Astrocyte (in vitro differentiated cells and primary cell): Measurements from ENCODE around the gene ABCF1. TPM values are rescaled to one million over a fixed set of nuclear protein-coding genes. Genes with fewer than 3 reads are reported as not detected.

Experiments
- DNase-seq: peaks from one replicate; pipeline ENCODE4 v3.0.0-alpha.2; 2010; ENCODE audit warnings: low read depth
- FAIRE-seq: peaks from 2 replicates; lab custom pipeline; 2011; peaks lifted over from hg19 to GRCh38; lab: Jason Lieb, UNC
- H2AFZ ChIP-seq: 2 replicates; pipeline ENCODE4 v1.6.0; 2012; ENCODE audit warnings: low read depth, low read length, inconsistent platforms
- H3K27ac ChIP-seq: 2 replicates; pipeline ENCODE4 v1.5.1; 2011; ENCODE audit warnings: low read depth, low read length, inconsistent platforms
- H3K27me3 ChIP-seq: 2 replicates; pipeline ENCODE4 v1.6.0; 2011; ENCODE audit warnings: low read length, inconsistent platforms; ENCODE audit not compliant: insufficient read depth
- H3K36me3 ChIP-seq: 2 replicates; pipeline ENCODE4 v1.5.1; 2011; ENCODE audit warnings: low read length, inconsistent platforms; ENCODE audit not compliant: insufficient read depth
- H3K4me1 ChIP-seq: 2 replicates; pipeline ENCODE4 v1.5.1; 2011; ENCODE audit warnings: low read length, inconsistent platforms; ENCODE audit not compliant: insufficient read depth
- H3K4me2 ChIP-seq: 2 replicates; pipeline ENCODE4 v1.6.0; 2012; ENCODE audit warnings: low read length, inconsistent platforms
- H3K4me3 ChIP-seq: 2 replicates; pipeline ENCODE4 v1.5.1; 2011; ENCODE audit warnings: low read depth, mild to moderate bottlenecking, low read length, inconsistent platforms; ENCODE audit not compliant: insufficient read depth
- H3K79me2 ChIP-seq: 2 replicates; pipeline ENCODE4 v1.6.0; 2012; ENCODE audit warnings: mild to moderate bottlenecking, low read length, inconsistent platforms; ENCODE audit not compliant: insufficient read depth
- H3K9ac ChIP-seq: 2 replicates; pipeline ENCODE4 v1.6.0; 2012; ENCODE audit warnings: mild to moderate bottlenecking, low read length, inconsistent platforms
- H3K9me3 ChIP-seq: 2 replicates; pipeline ENCODE4 v1.5.1; 2012; ENCODE audit warnings: low read depth, mild to moderate bottlenecking, low read length, inconsistent platforms; ENCODE audit not compliant: insufficient read depth
- H4K20me1 ChIP-seq: 2 replicates; pipeline ENCODE4 v1.6.0; 2012; ENCODE audit warnings: low read length, inconsistent platforms; ENCODE audit not compliant: insufficient read depth
- H3K27ac Mint-ChIP-seq: one replicate; pipeline ENCODE4 v1.8.0; 2021; ENCODE audit warnings: mild to moderate bottlenecking, mixed read lengths; ENCODE audit not compliant: unreplicated experiment
- H3K27me3 Mint-ChIP-seq: one replicate; pipeline ENCODE4 v1.8.0; 2021; ENCODE audit warnings: low read depth, mixed read lengths; ENCODE audit not compliant: unreplicated experiment
- H3K36me3 Mint-ChIP-seq: one replicate; pipeline ENCODE4 v1.8.0; 2021; ENCODE audit warnings: low read depth, mixed read lengths; ENCODE audit not compliant: unreplicated experiment
- H3K4me1 Mint-ChIP-seq: one replicate; pipeline ENCODE4 v1.8.0; 2021; ENCODE audit warnings: low read depth, mixed read lengths; ENCODE audit not compliant: unreplicated experiment
- H3K4me3 Mint-ChIP-seq: one replicate; pipeline ENCODE4 v1.8.0; 2021; ENCODE audit warnings: mild to moderate bottlenecking, moderate library complexity, mixed read lengths; ENCODE audit not compliant: unreplicated experiment
- H3K9me3 Mint-ChIP-seq: one replicate; pipeline ENCODE4 v1.8.0; 2021; ENCODE audit warnings: mild to moderate bottlenecking, mixed read lengths; ENCODE audit not compliant: unreplicated experiment
- CTCF ChIP-seq: IDR thresholded peaks from 2 replicates; pipeline ENCODE4 v1.5.1; 2011; ENCODE audit warnings: low read depth, mild to moderate bottlenecking, inconsistent platforms, low read length, moderate library complexity; ENCODE audit not compliant: insufficient read depth
- EZH2 ChIP-seq: IDR thresholded peaks from 2 replicates; pipeline ENCODE4 v1.6.1; 2012; ENCODE audit warnings: mild to moderate bottlenecking, low read length, inconsistent platforms; ENCODE audit not compliant: insufficient read depth
- microRNA-seq: library from miRNA; unstranded; fragments of <30 nt; microRNA quantifications from one replicate; pipeline ENCODE4 v1.2.0, GENCODE V29; 2020
- total RNA-seq: library from RNA; stranded (reverse); gene quantifications from 2 replicates; pipeline ENCODE4 v1.2.1, GENCODE V29; 2021

The ABCF1 gene
- total RNA-seq, 1 donor from 2014 or later = 60.3 TPM

DNA sequence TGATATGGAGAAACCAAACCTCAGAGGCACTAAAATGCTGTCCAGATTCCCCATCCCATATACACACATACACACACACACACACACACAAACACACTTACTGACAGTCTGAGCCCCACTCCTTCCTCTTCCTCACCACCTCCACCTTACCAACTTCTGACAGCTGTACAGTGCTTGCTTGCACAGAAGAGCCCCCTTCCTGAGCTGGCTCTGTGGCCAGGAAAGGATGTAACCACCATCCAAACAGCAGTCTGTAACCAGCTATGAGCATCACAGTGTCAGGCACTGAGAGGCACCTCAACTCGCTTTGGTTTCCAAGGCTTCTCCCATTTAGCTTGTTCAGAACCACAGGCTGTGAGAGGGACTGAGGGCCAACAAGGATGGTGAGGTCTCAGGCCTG lies 69.8 kb downstream of the ABCF1 start:
- peaks cover 2% of the 10 kb centered on the region for H3K79me2 ChIP-seq
- no peak overlapping the region for H3K4me3 ChIP-seq
- no peak overlapping the region for H3K9ac ChIP-seq
- H4K20me1 ChIP-seq = peaks cover under 1% of the 10 kb centered on the region
- H3K4me1 Mint-ChIP-seq = peaks cover 2% of the 10 kb centered on the region
- H3K9me3 Mint-ChIP-seq = no peaks in the 10 kb centered on the region
- TF ChIP-seq EZH2 = no peak
- TF ChIP-seq CTCF = no peak
- DNase-seq = no peak
- H3K4me1 ChIP-seq = no peaks in the 10 kb centered on the region
- FAIRE-seq = no peak
- no peak overlapping the region for H2AFZ ChIP-seq
- H3K27me3 Mint-ChIP-seq = no peaks in the 10 kb centered on the region
- no peaks in the 10 kb centered on the region for H3K27me3 ChIP-seq
- peaks cover 23% of the 10 kb centered on the region for H3K36me3 Mint-ChIP-seq
- no peak overlapping the region for H3K4me2 ChIP-seq
- H3K9me3 ChIP-seq = no peaks in the 10 kb centered on the region
- no peak overlapping the region for H3K4me3 Mint-ChIP-seq
- no peak overlapping the region for H3K27ac ChIP-seq
- peaks cover 19% of the 10 kb centered on the region for H3K36me3 ChIP-seq
- H3K27ac Mint-ChIP-seq = no peak overlapping the region

Small RNAs within 50 kb of the gene (microRNA-seq; reads per million reads assigned to microRNA genes)
- 629 reads per million, percentile 79 among the genes with 10 or more reads in this experiment for gene MIR877

Other genes starting within 250 kb of the ABCF1 start
- 18.3 and 20.7 TPM in 2 replicates for gene TRIM39, start 244.5 kb upstream of the ABCF1 start, total RNA-seq
- gene RPP21, start 226.3 kb upstream of the ABCF1 start, total RNA-seq = 33.5 and 41.8 TPM in 2 replicates
- gene HLA-E, start 81.9 kb upstream of the ABCF1 start, total RNA-seq = 94.9 and 105 TPM in 2 replicates
- 49.0 and 49.3 TPM in 2 replicates for gene GNL1, start 15.0 kb upstream of the ABCF1 start, total RNA-seq
- gene PRR3, start 14.1 kb upstream of the ABCF1 start, total RNA-seq = 11.0 and 13.0 TPM in 2 replicates
- 64.6 and 69.1 TPM in 2 replicates for gene PPP1R10, start 45.8 kb downstream of the ABCF1 start, total RNA-seq
- 28.0 and 29.3 TPM in 2 replicates for gene MRPS18B, start 46.4 kb downstream of the ABCF1 start, total RNA-seq
- 15.7 and 16.6 TPM in 2 replicates for gene ATAT1, start 55.4 kb downstream of the ABCF1 start, total RNA-seq
- 12.0 and 12.7 TPM in 2 replicates for gene C6orf136, start 75.7 kb downstream of the ABCF1 start, total RNA-seq
- gene DHX16, start 101.6 kb downstream of the ABCF1 start, total RNA-seq = 29.3 and 30.0 TPM in 2 replicates
- 145 and 156 TPM in 2 replicates for gene PPP1R18, start 115.2 kb downstream of the ABCF1 start, total RNA-seq
- gene NRM, start 119.5 kb downstream of the ABCF1 start, total RNA-seq = 12.2 and 12.8 TPM in 2 replicates
- gene MDC1, start 145.8 kb downstream of the ABCF1 start, total RNA-seq = 25.2 and 25.4 TPM in 2 replicates
- 815 and 887 TPM in 2 replicates for gene TUBB, start 148.9 kb downstream of the ABCF1 start, total RNA-seq
- 77.6 and 85.2 TPM in 2 replicates for gene FLOT1, start 171.2 kb downstream of the ABCF1 start, total RNA-seq
- gene IER3, start 173.1 kb downstream of the ABCF1 start, total RNA-seq = 216 and 221 TPM in 2 replicates